ENCODE results near the gene ATCAY.
"Not testable (repeated sequence)": the region's sequence is repeated elsewhere in the genome, so short reads cannot be mapped to it uniquely, and the experiment has no call there.

The ATCAY gene

GRCh38 chr19:3949997-3950859 lies 69.7 kb downstream of the ATCAY start:
- DNase-seq, result no peak

GRCh38 chr19:3950871-3951861 lies 70.7 kb downstream of the ATCAY start:
- DNase-seq, result peak in 1 of 14 donors; percentile 84

- not testable (repeated sequence) for DNase-seq
These were observed 72.3 kb downstream of the ATCAY start for GRCh38 chr19:3952755-3953276.

- DNase-seq, result no peak
These were observed 73.6 kb downstream of the ATCAY start for GRCh38 chr19:3954107-3954506.

- not testable (repeated sequence) for DNase-seq
These were observed 74.8 kb downstream of the ATCAY start for GRCh38 chr19:3955276-3955675.

- no peak for DNase-seq
These were observed 75.2 kb downstream of the ATCAY start for GRCh38 chr19:3955688-3956087.

- no peak for DNase-seq
These were observed 78.6 kb downstream of the ATCAY start for GRCh38 chr19:3958836-3959765.

GRCh38 chr19:3959766-3960131 lies 79.3 kb downstream of the ATCAY start:
- DNase-seq, result no peak

- no peak for DNase-seq
These were observed 80.5 kb downstream of the ATCAY start for GRCh38 chr19:3961007-3961406.

GRCh38 chr19:3963458-3964255 lies 83.2 kb downstream of the ATCAY start:
- no peak for DNase-seq

GRCh38 chr19:3964256-3965194 lies 84.0 kb downstream of the ATCAY start:
- no peak for DNase-seq

GRCh38 chr19:3966051-3967017 lies 85.8 kb downstream of the ATCAY start:
- no peak for DNase-seq

- DNase-seq, result not testable (repeated sequence)
These were observed 87.5 kb downstream of the ATCAY start for GRCh38 chr19:3967983-3968382.

GRCh38 chr19:3968556-3969434 lies 88.3 kb downstream of the ATCAY start:
- peak in 8 of 14 donors; percentile 18 to 68 (median 35) for DNase-seq

- peak in 1 of 14 donors; percentile 48 for DNase-seq
These were observed 89.2 kb downstream of the ATCAY start for GRCh38 chr19:3969435-3970312.

GRCh38 chr19:3970313-3970807 lies 89.9 kb downstream of the ATCAY start:
- DNase-seq, result no peak
